Epithelial cell of prostate (primary cell): ENCODE data around the gene CDH3.

ENCODE experiments used
- DNase-seq: peaks from one replicate; pipeline ENCODE4 v3.0.0-alpha.2; 2011; ENCODE audit warnings: low read depth, low spot score
- H3K27ac ChIP-seq: fragments of 450-650 bp; 2 replicates; pipeline ENCODE4 v1.5.1; 2017; ENCODE audit warnings: mild to moderate bottlenecking

The CDH3 gene

DNA sequence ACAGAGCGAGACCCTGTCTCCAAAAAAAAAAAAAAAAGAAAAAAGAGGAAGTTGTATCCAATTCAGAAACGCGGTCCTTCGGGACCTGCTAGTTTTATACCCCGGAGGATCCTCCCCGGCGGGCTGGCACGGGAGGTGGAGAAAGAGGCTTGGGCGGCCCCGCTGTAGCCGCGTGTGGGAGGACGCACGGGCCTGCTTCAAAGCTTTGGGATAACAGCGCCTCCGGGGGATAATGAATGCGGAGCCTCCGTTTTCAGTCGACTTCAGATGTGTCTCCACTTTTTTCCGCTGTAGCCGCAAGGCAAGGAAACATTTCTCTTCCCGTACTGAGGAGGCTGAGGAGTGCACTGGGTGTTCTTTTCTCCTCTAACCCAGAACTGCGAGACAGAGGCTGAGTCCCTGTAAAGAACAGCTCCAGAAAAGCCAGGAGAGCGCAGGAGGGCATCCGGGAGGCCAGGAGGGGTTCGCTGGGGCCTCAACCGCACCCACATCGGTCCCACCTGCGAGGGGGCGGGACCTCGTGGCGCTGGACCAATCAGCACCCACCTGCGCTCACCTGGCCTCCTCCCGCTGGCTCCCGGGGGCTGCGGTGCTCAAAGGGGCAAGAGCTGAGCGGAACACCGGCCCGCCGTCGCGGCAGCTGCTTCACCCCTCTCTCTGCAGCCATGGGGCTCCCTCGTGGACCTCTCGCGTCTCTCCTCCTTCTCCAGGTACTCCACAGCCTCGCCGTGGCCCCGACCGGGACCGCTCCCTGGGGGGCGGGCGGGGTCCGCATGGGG is at the start of gene CDH3:
TSS of gene CDH3 (plus strand) at position 596 of the 779 bp plus-strand sequence. CDS start at position 666, 70 bp downstream.
- H3K27ac ChIP-seq = peak within 1 kb of the TSS; percentile 84
- peak; percentile 66 for DNase-seq

GRCh38 chr16:68596266-68596665 is 48.8 kb upstream of the CDH3 start:
- no peak for DNase-seq

GRCh38 chr16:68599586-68599985 is 45.5 kb upstream of the CDH3 start:
- no peak overlapping the region for H3K27ac ChIP-seq

More at GRCh38 chr16:68596266-68596665, 48.8 kb upstream of the CDH3 start:
- no peak overlapping the region for H3K27ac ChIP-seq

GRCh38 chr16:68605746-68606145 is 39.4 kb upstream of the CDH3 start:
- peak overlapping the region; percentile 26 for H3K27ac ChIP-seq
- peak; percentile 90 for DNase-seq

More at GRCh38 chr16:68599586-68599985, 45.5 kb upstream of the CDH3 start:
- DNase-seq = no peak

DNA sequence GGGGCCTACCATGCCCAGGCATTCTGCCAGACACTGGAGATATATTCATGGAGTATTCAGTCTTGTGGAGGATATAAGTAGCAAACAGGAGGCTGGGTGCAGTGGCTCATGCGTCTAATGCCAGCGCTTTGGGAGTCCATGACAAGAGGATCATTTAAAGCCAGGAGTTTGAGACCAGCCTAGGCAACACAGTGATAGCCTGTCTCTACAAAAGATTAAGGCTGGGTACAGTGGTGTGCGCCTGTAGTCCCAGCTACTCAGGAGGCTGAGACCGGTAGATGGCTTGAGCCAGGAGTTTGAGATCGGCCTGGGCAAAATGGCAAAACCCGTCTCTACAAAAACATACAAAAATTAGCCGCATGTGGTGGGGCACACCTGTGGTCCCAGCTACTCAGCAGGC is 37.7 kb upstream of the CDH3 start:
- DNase-seq = no peak

GRCh38 chr16:68608330-68608729 is 36.8 kb upstream of the CDH3 start:
- no peak overlapping the region for H3K27ac ChIP-seq
- no peak for DNase-seq

More for the DNA sequence above, 37.7 kb upstream of the CDH3 start:
- H3K27ac ChIP-seq = no peak overlapping the region

GRCh38 chr16:68612996-68613395 is 32.1 kb upstream of the CDH3 start:
- H3K27ac ChIP-seq = no peak overlapping the region
- DNase-seq = no peak

- no peak for DNase-seq
- no peak overlapping the region for H3K27ac ChIP-seq
Measured at GRCh38 chr16:68617734-68618133, 27.4 kb upstream of the CDH3 start.

DNA sequence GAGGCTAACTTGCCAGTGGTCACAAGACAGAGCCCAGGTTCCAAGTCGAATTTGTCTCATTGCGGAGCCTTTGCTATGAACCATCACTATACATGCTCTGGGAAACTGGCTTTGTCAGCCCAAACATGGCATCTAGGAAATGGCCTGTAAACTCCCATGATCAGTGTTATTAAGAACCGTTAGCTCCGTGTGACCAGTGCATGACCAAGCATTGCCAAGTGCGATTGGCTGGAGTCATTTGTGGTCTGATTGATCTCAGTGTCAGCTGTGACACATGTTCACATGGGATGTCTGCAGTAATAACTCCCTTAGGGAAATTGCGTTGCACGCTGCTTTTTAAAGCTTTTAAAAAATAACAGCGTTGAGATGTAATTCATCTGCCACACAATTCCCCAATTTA is 18.6 kb upstream of the CDH3 start:
- DNase-seq = no peak
- no peak overlapping the region for H3K27ac ChIP-seq

DNA sequence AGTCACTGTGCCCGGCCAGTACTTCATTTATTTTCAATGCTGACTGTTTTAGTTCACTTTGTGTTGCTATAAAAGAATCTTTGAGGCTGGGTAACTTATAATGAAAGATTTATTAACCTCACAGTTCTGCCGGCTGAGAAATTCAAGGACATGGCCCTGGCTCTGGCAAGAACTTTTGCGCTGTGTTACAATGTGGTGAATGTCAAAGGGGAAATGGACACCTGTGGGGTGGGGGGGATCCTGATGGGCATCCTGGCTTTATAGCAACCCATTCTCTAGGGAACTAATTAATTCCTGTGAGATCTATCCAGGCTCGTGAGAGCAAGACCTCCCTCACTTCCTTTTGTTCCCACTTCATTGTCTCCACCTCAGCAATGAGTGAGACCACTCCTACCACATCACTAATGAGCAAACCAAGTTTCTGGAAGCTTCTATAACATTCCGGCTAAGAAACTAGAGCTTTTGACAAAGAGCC is 17.1 kb upstream of the CDH3 start:
- no peak overlapping the region for H3K27ac ChIP-seq
- DNase-seq = no peak

DNA sequence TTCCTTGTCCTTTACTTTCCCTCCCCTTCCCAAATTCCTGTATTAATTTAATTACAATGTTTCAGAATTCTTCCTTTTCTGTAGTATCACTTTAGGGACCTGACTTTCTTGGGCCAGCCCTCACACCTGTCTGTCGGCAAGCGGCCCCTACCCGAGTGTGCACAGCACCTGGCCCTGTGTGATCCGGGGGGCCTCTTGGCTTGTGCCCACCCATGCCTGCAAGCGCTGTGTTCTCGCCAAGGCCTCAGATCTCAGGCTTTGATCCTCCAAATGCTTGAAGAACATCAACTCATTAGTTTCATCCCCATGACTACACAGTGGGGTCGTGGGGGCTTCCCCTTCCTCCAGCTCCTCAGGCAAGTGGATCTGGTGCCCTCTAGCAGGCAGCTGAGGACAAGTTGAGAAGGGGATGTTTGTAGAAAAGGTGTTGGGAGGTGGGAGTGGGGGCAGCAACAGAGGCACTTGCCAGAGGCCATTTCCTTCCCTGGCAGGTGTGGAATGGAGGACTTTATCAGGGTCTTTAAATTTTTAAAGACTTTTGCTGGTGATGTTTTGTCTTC is 15.7 kb upstream of the CDH3 start:
- no peak for DNase-seq

GRCh38 chr16:68636064-68636560 is 9.0 kb upstream of the CDH3 start:
- peak overlapping the region; percentile 95 for H3K27ac ChIP-seq

More for the DNA sequence above, 15.7 kb upstream of the CDH3 start:
- no peak overlapping the region for H3K27ac ChIP-seq

GRCh38 chr16:68636818-68637217 is 8.3 kb upstream of the CDH3 start:
- DNase-seq = peak; percentile 60
- peak overlapping the region; percentile 95 for H3K27ac ChIP-seq

More at GRCh38 chr16:68636064-68636560, 9.0 kb upstream of the CDH3 start:
- peak; percentile 92 for DNase-seq

- DNase-seq = peak; percentile 59
- H3K27ac ChIP-seq = peak overlapping the region; percentile 90
Measured at GRCh38 chr16:68640972-68641371, 4.1 kb upstream of the CDH3 start.

DNA sequence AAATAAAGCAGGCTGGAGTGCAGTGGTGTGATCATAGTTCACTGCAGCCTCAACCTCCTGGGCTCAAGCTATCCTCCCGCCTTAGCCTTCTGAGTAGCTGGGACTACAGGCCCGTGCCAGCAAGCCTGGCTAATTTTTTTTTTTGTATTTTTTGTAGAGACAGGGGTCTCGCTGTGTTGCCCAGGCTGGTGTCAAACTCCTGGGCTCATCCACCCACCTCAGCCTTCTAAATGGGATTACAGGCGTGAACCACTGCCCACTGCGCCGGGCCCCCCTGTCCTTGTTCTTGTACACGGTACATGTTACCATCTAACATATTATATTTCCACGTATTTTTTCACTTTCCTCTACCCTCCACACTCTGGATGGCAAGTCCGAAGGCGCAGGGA is 3.1 kb upstream of the CDH3 start:
- no peak for DNase-seq
- peak overlapping the region; percentile 33 for H3K27ac ChIP-seq

DNA sequence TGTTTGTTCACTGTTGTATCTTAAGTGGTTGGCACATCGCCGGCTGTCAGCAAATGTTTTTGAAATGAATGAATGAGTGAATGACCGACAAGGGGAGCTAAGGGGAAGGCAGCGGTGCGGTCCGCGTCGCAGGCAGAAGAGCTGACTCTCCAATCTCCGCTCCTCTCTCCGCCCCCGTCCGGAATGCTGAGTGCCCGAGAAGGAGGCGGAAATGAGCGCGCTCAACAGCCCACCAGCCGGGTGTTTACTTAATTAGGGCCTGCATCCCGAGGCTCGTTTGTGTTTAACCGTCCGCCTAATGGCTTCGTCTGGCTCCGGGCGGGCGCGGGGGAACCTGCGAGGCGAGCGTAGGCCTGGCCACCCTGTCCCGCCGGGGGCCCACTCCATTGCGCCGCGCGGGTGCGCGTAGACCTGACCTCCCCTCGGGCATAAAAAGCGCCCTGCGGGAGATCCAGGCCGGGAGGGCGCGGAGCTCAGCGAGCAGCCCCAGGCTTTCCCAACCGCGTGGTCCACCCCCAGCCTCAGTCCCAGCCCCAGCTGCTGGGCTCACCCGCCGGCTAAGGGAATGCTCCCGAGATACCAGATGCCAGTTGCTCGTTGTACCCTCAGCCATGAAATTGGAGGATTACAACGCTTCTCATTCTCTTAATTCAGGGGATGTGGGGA is 2.5 kb upstream of the CDH3 start:
- no peak for DNase-seq
- H3K27ac ChIP-seq = peak overlapping the region; percentile 33

DNA sequence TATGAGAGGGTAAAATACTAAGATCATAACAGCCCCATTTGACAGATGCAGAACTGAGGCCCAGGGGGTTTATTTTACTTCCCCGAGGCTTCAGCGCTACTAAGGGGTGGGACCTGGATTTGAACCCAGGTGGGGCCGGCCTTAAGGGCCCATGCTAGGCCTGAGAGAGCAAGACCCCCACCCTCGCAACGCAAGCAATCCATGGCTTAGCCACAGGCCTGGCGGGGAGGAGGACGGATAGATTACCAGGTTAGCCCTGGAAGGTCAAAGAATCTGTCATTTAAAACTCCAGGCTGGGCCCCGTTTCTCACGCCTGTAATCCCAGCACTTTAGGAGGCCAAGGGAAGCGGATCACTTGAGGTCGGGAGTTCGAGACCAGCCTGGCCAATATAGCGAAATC is 1.9 kb upstream of the CDH3 start:
- DNase-seq = no peak
- no peak overlapping the region for H3K27ac ChIP-seq

GRCh38 chr16:68643847-68644246 is 1.3 kb upstream of the CDH3 start:
- DNase-seq = no peak
- H3K27ac ChIP-seq = peak overlapping the region; percentile 84

- DNase-seq = no peak
Measured at GRCh38 chr16:68644296-68644695, 814 bp upstream of the CDH3 start.

GRCh38 chr16:68645494-68646388 is 631 bp downstream of the CDH3 start:
- no peak for DNase-seq
- H3K27ac ChIP-seq = peak overlapping the region; percentile 84

More at GRCh38 chr16:68644296-68644695, 814 bp upstream of the CDH3 start:
- H3K27ac ChIP-seq = peak overlapping the region; percentile 84
